ENCODE measurements around the gene PHC3.
"Not testable (repeated sequence)": the region's sequence is repeated elsewhere in the genome, so short reads cannot be mapped to it uniquely, and the experiment has no call there.

PHC3 gene

GRCh38 chr3:170130532-170130931, 51.0 kb downstream of the PHC3 start:
- H3K4me1 ChIP-seq (ENCODE audit: control insufficient read depth, insufficient read depth, low read length) = no peaks in the 10 kb centered on the region
- H3K9me3 ChIP-seq (ENCODE audit: control insufficient read depth in 2 of 2, low read length in 2 of 2) = peaks cover 0 to 2% of the 10 kb centered on the region in 2 donors
- H3K27ac ChIP-seq (ENCODE audit: low read length) = no peak overlapping the region
- H3K36me3 ChIP-seq (ENCODE audit: control insufficient read depth in 2 of 2, insufficient read depth in 2 of 2, low read length in 2 of 2) = peaks cover 19 to 31% of the 10 kb centered on the region in 2 donors
- no peak overlapping the region for H3K4me3 ChIP-seq (ENCODE audit: low read length in 2 of 2)
- H3K9ac ChIP-seq (ENCODE audit: low read length in 2 of 2) = no peak overlapping the region
- no peaks in the 10 kb centered on the region for H3K27me3 ChIP-seq (ENCODE audit: control insufficient read depth in 1 of 2, insufficient read depth in 2 of 2, low read length in 2 of 2)

DNA sequence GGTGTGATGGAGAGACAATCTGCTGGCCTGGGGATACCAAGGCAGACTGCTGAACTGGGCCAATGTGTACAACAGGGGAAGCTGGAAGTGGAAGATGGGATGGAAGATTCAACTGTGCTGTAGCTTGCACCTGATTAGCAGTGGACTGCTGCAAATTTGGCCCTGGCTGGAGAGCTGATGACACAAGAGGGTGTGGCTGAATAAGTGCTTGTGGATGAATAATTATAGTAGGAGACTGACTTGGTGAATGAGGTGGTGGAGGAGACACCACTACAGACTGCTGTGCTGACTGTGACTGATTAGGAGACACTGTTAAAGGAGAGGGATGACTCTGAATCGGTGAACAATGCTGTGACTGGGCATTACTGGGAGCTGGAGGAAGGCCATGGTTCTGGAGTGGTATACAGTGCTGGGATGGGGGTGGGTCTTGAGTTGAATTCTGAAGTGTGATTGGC, 52.5 kb downstream of the PHC3 start:
- no peak overlapping the region for H3K27ac ChIP-seq (ENCODE audit: low read length)
- peaks cover 0 to 2% of the 10 kb centered on the region in 2 donors for H3K9me3 ChIP-seq (ENCODE audit: control insufficient read depth in 2 of 2, low read length in 2 of 2)
- no peak overlapping the region for H3K4me3 ChIP-seq (ENCODE audit: low read length in 2 of 2)
- no peaks in the 10 kb centered on the region for H3K4me1 ChIP-seq (ENCODE audit: control insufficient read depth, insufficient read depth, low read length)
- H3K27me3 ChIP-seq (ENCODE audit: control insufficient read depth in 1 of 2, insufficient read depth in 2 of 2, low read length in 2 of 2) = no peaks in the 10 kb centered on the region
- peaks cover 19 to 23% of the 10 kb centered on the region in 2 donors for H3K36me3 ChIP-seq (ENCODE audit: control insufficient read depth in 2 of 2, insufficient read depth in 2 of 2, low read length in 2 of 2)
- no peak overlapping the region for H3K9ac ChIP-seq (ENCODE audit: low read length in 2 of 2)

GRCh38 chr3:170128259-170128976, 53.1 kb downstream of the PHC3 start:
- Histone ChIP-seq H3K36me3 (ENCODE audit: control insufficient read depth in 2 of 2, insufficient read depth in 2 of 2, low read length in 2 of 2) (peaks cover 18 to 19% of the 10 kb centered on the region in 2 donors), H3K4me3 (ENCODE audit: low read length in 2 of 2) (no peak overlapping the region)

GRCh38 chr3:170117134-170117533, 64.4 kb downstream of the PHC3 start:
- H3K27ac ChIP-seq (ENCODE audit: low read length) = no peak overlapping the region
- H3K4me1 ChIP-seq (ENCODE audit: control insufficient read depth, insufficient read depth, low read length) = no peaks in the 10 kb centered on the region
- H3K9ac ChIP-seq (ENCODE audit: low read length in 2 of 2) = no peak overlapping the region
- no peaks in the 10 kb centered on the region for H3K27me3 ChIP-seq (ENCODE audit: control insufficient read depth in 1 of 2, insufficient read depth in 2 of 2, low read length in 2 of 2)
- H3K9me3 ChIP-seq (ENCODE audit: control insufficient read depth in 2 of 2, low read length in 2 of 2) = no peaks in the 10 kb centered on the region
- H3K4me3 ChIP-seq (ENCODE audit: low read length in 2 of 2) = no peak overlapping the region
- peaks cover 34 to 37% of the 10 kb centered on the region in 2 donors for H3K36me3 ChIP-seq (ENCODE audit: control insufficient read depth in 2 of 2, insufficient read depth in 2 of 2, low read length in 2 of 2)

More at GRCh38 chr3:170128259-170128976, 53.1 kb downstream of the PHC3 start:
- peaks cover 0 to 2% of the 10 kb centered on the region in 2 donors for H3K9me3 ChIP-seq (ENCODE audit: control insufficient read depth in 2 of 2, low read length in 2 of 2)
- no peak overlapping the region for H3K27ac ChIP-seq (ENCODE audit: low read length)
- H3K4me1 ChIP-seq (ENCODE audit: control insufficient read depth, insufficient read depth, low read length) = no peaks in the 10 kb centered on the region
- no peak overlapping the region for H3K9ac ChIP-seq (ENCODE audit: low read length in 2 of 2)
- no peaks in the 10 kb centered on the region for H3K27me3 ChIP-seq (ENCODE audit: control insufficient read depth in 1 of 2, insufficient read depth in 2 of 2, low read length in 2 of 2)

DNA sequence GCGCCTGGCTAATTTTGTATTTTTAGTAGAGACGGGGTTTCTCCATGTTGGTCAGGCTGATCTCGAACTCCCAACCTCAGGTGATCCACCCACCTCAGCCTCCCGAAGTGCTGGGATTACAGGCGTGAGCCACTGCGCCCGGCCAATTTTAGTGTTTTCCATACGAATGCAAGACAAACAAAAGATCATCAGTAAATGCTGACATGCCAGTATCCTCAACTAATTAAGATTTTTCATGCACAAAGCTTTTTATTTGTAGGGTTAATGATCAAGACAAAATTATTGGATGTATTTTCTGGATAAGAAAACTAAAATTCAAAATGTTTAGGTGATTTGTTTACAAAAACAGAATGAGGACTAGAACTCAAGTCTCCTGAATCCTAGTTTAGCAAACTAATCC, 67.4 kb downstream of the PHC3 start:
- H3K4me3 ChIP-seq (ENCODE audit: low read length in 2 of 2); H3K27ac ChIP-seq (ENCODE audit: low read length); H3K27me3 ChIP-seq (ENCODE audit: control insufficient read depth in 1 of 2, insufficient read depth in 2 of 2, low read length in 2 of 2); H3K4me1 ChIP-seq (ENCODE audit: control insufficient read depth, insufficient read depth, low read length); H3K9me3 ChIP-seq (ENCODE audit: control insufficient read depth in 2 of 2, low read length in 2 of 2); H3K9ac ChIP-seq (ENCODE audit: low read length in 2 of 2): not testable (repeated sequence)
- H3K36me3 ChIP-seq (ENCODE audit: control insufficient read depth in 2 of 2, insufficient read depth in 2 of 2, low read length in 2 of 2) = peaks cover 21 to 27% of the 10 kb centered on the region in 2 donors

GRCh38 chr3:170111147-170111771, 70.3 kb downstream of the PHC3 start:
- no peaks in the 10 kb centered on the region for H3K27me3 ChIP-seq (ENCODE audit: control insufficient read depth in 1 of 2, insufficient read depth in 2 of 2, low read length in 2 of 2)
- H3K9me3 ChIP-seq (ENCODE audit: control insufficient read depth in 2 of 2, low read length in 2 of 2) = no peaks in the 10 kb centered on the region
- H3K9ac ChIP-seq (ENCODE audit: low read length in 2 of 2) = no peak overlapping the region
- no peak overlapping the region for H3K4me3 ChIP-seq (ENCODE audit: low read length in 2 of 2)
- peaks cover 10 to 24% of the 10 kb centered on the region in 2 donors for H3K36me3 ChIP-seq (ENCODE audit: control insufficient read depth in 2 of 2, insufficient read depth in 2 of 2, low read length in 2 of 2)
- H3K4me1 ChIP-seq (ENCODE audit: control insufficient read depth, insufficient read depth, low read length) = no peaks in the 10 kb centered on the region
- H3K27ac ChIP-seq (ENCODE audit: low read length) = no peak overlapping the region

GRCh38 chr3:170109579-170110293, 71.8 kb downstream of the PHC3 start:
- Histone ChIP-seq H3K36me3 (ENCODE audit: control insufficient read depth in 2 of 2, insufficient read depth in 2 of 2, low read length in 2 of 2) (peaks cover 3 to 16% of the 10 kb centered on the region in 2 donors), H3K27me3 (ENCODE audit: control insufficient read depth in 1 of 2, insufficient read depth in 2 of 2, low read length in 2 of 2) (no peaks in the 10 kb centered on the region), H3K27ac (ENCODE audit: low read length) (no peak overlapping the region), H3K9ac (ENCODE audit: low read length in 2 of 2) (no peak overlapping the region), H3K4me1 (ENCODE audit: control insufficient read depth, insufficient read depth, low read length) (no peaks in the 10 kb centered on the region), H3K4me3 (ENCODE audit: low read length in 2 of 2) (no peak overlapping the region), H3K9me3 (ENCODE audit: control insufficient read depth in 2 of 2, low read length in 2 of 2) (no peaks in the 10 kb centered on the region)

GRCh38 chr3:170108955-170109354, 72.6 kb downstream of the PHC3 start:
- H3K9me3 ChIP-seq (ENCODE audit: control insufficient read depth in 2 of 2, low read length in 2 of 2) = no peaks in the 10 kb centered on the region
- H3K4me1 ChIP-seq (ENCODE audit: control insufficient read depth, insufficient read depth, low read length) = no peaks in the 10 kb centered on the region
- no peak overlapping the region for H3K9ac ChIP-seq (ENCODE audit: low read length in 2 of 2)
- no peak overlapping the region for H3K4me3 ChIP-seq (ENCODE audit: low read length in 2 of 2)
- peaks cover 3 to 16% of the 10 kb centered on the region in 2 donors for H3K36me3 ChIP-seq (ENCODE audit: control insufficient read depth in 2 of 2, insufficient read depth in 2 of 2, low read length in 2 of 2)
- H3K27ac ChIP-seq (ENCODE audit: low read length) = no peak overlapping the region
- no peaks in the 10 kb centered on the region for H3K27me3 ChIP-seq (ENCODE audit: control insufficient read depth in 1 of 2, insufficient read depth in 2 of 2, low read length in 2 of 2)

DNA sequence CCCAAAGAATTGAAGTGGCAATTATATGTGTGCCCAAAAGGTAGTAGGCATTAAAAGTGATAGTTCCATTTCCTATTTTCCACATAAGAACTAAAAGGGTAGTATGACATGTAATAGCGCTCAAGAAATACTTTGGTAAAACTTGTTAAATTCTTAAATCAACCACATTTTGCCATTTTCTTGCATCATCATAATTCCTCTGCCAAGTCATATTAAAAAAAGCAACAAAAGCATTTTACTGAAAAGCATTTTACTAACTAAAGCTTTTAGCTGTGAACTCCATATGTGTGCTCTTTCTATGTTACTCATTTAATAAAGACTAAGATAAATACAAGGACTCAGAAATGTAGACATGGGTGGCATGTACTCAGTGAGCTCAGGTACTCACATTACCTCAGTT, 73.6 kb downstream of the PHC3 start:
- no peaks in the 10 kb centered on the region for H3K27me3 ChIP-seq (ENCODE audit: control insufficient read depth in 1 of 2, insufficient read depth in 2 of 2, low read length in 2 of 2)
- H3K4me1 ChIP-seq (ENCODE audit: control insufficient read depth, insufficient read depth, low read length) = no peaks in the 10 kb centered on the region
- no peaks in the 10 kb centered on the region for H3K9me3 ChIP-seq (ENCODE audit: control insufficient read depth in 2 of 2, low read length in 2 of 2)
- peaks cover 3 to 11% of the 10 kb centered on the region in 2 donors for H3K36me3 ChIP-seq (ENCODE audit: control insufficient read depth in 2 of 2, insufficient read depth in 2 of 2, low read length in 2 of 2)
- no peak overlapping the region for H3K27ac ChIP-seq (ENCODE audit: low read length)
- H3K4me3 ChIP-seq (ENCODE audit: low read length in 2 of 2) = no peak overlapping the region
- no peak overlapping the region for H3K9ac ChIP-seq (ENCODE audit: low read length in 2 of 2)

DNA sequence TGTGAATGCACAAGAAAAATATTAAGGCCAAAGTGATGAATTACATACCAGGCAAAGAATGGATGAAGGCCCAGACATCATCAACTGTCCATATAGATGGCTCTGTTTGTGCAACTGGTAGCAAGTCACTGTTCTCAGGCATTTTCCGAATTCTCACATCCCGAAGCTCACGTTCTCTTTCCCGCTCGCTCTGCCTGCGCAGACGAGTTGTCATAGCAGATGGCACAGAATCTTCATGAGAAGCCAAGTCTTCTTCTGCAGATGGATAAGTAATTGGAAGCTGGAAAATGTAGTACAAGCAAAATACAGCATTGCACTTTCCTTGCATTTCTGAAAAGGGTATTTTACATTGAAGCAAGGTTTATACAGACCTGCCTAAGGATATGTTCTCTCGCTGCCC, 79.1 kb downstream of the PHC3 start:
- H3K36me3 ChIP-seq (ENCODE audit: control insufficient read depth in 2 of 2, insufficient read depth in 2 of 2, low read length in 2 of 2) = peaks cover 13 to 37% of the 10 kb centered on the region in 2 donors
- no peak overlapping the region for H3K9ac ChIP-seq (ENCODE audit: low read length in 2 of 2)
- H3K27me3 ChIP-seq (ENCODE audit: control insufficient read depth in 1 of 2, insufficient read depth in 2 of 2, low read length in 2 of 2) = no peaks in the 10 kb centered on the region
- H3K9me3 ChIP-seq (ENCODE audit: control insufficient read depth in 2 of 2, low read length in 2 of 2) = no peaks in the 10 kb centered on the region
- no peak overlapping the region for H3K27ac ChIP-seq (ENCODE audit: low read length)
- no peaks in the 10 kb centered on the region for H3K4me1 ChIP-seq (ENCODE audit: control insufficient read depth, insufficient read depth, low read length)
- H3K4me3 ChIP-seq (ENCODE audit: low read length in 2 of 2) = no peak overlapping the region

Measured in stomach smooth muscle (tissue), 2 donors.